IPS-18a (cell line): ENCODE results near the gene LATS2.

Experiments
- H3K27ac ChIP-seq: one replicate; pipeline ENCODE4 v1.5.1; 2013; ENCODE audit warnings: low read length
- H3K27me3 ChIP-seq: one replicate; pipeline ENCODE4 v1.6.1; 2013; ENCODE audit warnings: mild to moderate bottlenecking, low read length; ENCODE audit not compliant: control insufficient read depth, insufficient read depth
- H3K36me3 ChIP-seq: one replicate; pipeline ENCODE4 v1.6.1; 2013; ENCODE audit warnings: low read depth, low read length; ENCODE audit not compliant: control insufficient read depth
- H3K4me1 ChIP-seq: one replicate; pipeline ENCODE4 v1.6.1; 2013; ENCODE audit warnings: low read depth, low read length; ENCODE audit not compliant: control insufficient read depth
- H3K4me3 ChIP-seq: one replicate; pipeline ENCODE4 v1.5.1; 2013; ENCODE audit warnings: low read length
- H3K9ac ChIP-seq: one replicate; pipeline ENCODE4 v1.6.1; 2013; ENCODE audit warnings: mild to moderate bottlenecking, low read length, moderate library complexity
- H3K9me3 ChIP-seq: one replicate; pipeline ENCODE4 v1.6.1; 2013; ENCODE audit warnings: low read depth, low read length; ENCODE audit not compliant: control insufficient read depth

Gene LATS2

GRCh38 chr13:21071924-21072323 is 10.5 kb upstream of the LATS2 start:
- Histone ChIP-seq H3K27me3 (no peaks in the 10 kb centered on the region), H3K4me1 (peaks cover 6% of the 10 kb centered on the region), H3K4me3 (no peak overlapping the region), H3K36me3 (no peaks in the 10 kb centered on the region), H3K9me3 (no peaks in the 10 kb centered on the region), H3K9ac (no peak overlapping the region), H3K27ac (no peak overlapping the region)

DNA sequence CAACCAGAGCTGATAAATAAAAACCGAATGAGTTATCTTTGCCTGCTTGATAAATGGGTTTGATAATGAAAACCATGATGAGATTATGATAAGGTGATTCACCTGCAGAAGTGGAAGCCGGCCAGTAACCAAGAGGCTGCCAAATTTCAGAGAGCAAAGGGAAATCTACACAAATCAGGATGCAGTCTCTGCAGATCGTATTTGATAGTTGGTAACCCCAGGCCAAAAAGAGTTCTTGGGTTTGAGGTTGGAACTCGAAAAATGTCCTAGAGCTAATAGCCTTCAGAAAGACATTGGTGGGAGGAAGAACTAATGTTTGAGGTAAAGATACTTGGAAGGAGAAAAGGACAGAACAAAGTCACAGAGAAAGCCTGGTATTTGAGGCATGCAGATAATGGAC is 9.6 kb upstream of the LATS2 start:
- Histone ChIP-seq H3K27me3 (no peaks in the 10 kb centered on the region), H3K4me3 (no peak overlapping the region), H3K9me3 (no peaks in the 10 kb centered on the region), H3K9ac (no peak overlapping the region), H3K27ac (no peak overlapping the region), H3K4me1 (peaks cover 6% of the 10 kb centered on the region), H3K36me3 (no peaks in the 10 kb centered on the region)

DNA sequence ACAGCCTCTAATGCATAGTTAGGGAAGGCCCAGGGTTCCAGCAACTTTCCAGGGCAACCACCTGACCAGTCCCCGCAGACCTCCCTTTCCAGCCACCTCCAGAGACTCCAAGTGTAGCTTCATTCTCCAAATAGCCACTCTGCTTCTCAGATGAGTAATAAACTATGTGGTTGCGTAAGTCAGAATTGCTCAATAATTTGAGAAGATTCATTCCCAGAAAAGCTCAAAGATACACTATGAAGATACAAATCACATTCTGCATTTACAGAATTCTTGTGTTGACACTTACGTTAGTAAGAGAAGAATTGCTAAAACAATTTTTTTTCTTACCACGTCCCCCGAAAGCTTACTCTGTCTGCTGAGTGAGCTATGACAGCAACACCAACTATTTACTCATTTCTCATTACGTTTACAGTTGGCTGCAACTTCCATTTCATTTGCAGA is 8.2 kb upstream of the LATS2 start:
- Histone ChIP-seq H3K4me1 (no peaks in the 10 kb centered on the region), H3K27ac (peak overlapping the region; percentile 39), H3K9me3 (no peaks in the 10 kb centered on the region), H3K4me3 (no peak overlapping the region), H3K27me3 (no peaks in the 10 kb centered on the region), H3K36me3 (no peaks in the 10 kb centered on the region), H3K9ac (peak overlapping the region; percentile 9)

DNA sequence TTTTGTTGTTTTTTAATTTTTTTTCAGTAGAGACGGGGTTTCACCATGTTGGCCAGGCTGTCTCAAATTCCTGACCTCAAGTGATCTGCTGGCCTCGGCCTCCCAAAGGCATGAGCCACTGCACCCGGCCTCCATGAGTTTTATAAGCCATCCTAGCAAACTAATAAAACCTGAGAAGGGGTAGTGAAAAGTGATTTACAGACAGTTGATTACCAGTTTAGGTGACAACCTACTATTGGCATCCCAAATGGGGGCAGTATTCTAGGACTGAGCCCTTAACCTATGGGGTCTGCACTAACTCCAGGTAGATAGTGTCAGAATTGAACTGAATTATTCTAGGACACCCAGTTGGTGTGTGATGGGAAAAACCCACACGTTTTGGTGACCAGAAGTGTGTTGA is 6.5 kb upstream of the LATS2 start:
- Histone ChIP-seq H3K9ac (no peak overlapping the region), H3K9me3 (no peaks in the 10 kb centered on the region), H3K27me3 (no peaks in the 10 kb centered on the region), H3K36me3 (no peaks in the 10 kb centered on the region), H3K4me1 (no peaks in the 10 kb centered on the region), H3K27ac (no peak overlapping the region), H3K4me3 (no peak overlapping the region)

- no peaks in the 10 kb centered on the region for H3K36me3 ChIP-seq
- H3K9me3 ChIP-seq: no peaks in the 10 kb centered on the region
- peaks cover 1% of the 10 kb centered on the region for H3K4me1 ChIP-seq
- H3K27ac ChIP-seq: no peak overlapping the region
- no peaks in the 10 kb centered on the region for H3K27me3 ChIP-seq
- H3K4me3 ChIP-seq: no peak overlapping the region
- H3K9ac ChIP-seq: no peak overlapping the region
These were observed 5.6 kb upstream of the LATS2 start for GRCh38 chr13:21066946-21067345.

GRCh38 chr13:21065686-21066085 is 4.3 kb upstream of the LATS2 start:
- Histone ChIP-seq H3K4me3 (no peak overlapping the region), H3K9ac (no peak overlapping the region), H3K27me3 (no peaks in the 10 kb centered on the region), H3K27ac (no peak overlapping the region), H3K9me3 (no peaks in the 10 kb centered on the region), H3K4me1 (peaks cover 6% of the 10 kb centered on the region), H3K36me3 (no peaks in the 10 kb centered on the region)

DNA sequence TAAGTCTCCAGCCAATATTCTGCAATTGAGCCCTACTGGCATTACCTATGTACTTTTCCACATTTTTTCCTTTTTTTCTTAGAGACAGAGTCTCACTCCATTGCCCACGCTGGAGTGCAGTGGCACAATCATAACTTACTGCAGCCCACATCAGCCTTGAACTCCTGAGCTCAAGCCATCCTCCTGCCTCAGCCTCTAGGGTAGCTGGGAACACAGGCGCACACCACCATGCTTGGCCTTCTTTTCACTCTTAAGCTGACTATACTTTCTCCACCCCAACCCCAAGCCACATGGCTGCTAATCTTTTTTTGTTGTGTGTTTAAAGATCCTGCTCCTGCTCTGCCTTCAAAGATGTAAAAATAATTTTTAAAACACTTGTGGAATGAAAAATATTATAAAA is 1.6 kb upstream of the LATS2 start:
- peaks cover 12% of the 10 kb centered on the region for H3K4me1 ChIP-seq
- no peak overlapping the region for H3K27ac ChIP-seq
- no peak overlapping the region for H3K9ac ChIP-seq
- H3K9me3 ChIP-seq: no peaks in the 10 kb centered on the region
- peaks cover 8% of the 10 kb centered on the region for H3K27me3 ChIP-seq
- H3K4me3 ChIP-seq: no peak overlapping the region
- no peaks in the 10 kb centered on the region for H3K36me3 ChIP-seq

DNA sequence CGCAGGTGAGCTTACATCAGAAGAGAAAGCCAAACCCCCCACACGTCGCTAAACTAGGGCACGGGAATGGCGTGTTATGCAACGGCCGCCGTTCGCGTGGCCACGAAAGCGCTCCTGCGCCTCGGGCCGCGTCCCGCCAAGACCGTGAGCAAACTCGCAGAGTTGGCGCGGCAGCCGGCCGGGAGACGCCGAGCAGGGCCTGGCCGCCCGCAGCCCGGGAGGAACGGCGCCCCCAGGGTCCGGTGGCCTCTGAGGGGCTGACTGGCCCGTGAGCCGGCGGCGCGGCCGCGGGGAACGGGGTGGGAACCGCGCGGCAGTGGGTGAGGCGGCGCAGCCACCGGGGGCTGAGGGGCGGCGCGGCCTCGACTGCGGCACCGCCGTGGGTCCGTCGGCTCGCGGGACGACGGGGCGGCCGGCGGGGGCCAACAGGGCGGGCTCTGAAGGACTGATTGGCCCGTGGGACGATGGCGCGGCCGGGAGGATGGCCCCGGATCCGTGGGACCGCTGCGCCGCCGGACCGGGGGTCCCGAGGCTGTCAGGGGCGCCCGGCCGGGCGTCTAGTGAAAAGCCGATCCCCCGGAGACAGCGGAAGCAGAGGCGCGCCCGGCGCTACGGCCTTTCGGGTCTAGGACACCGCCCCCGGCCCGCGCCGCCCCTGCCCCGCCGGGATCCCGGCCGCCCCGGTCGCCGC is 903 bp downstream of the LATS2 start:
- Histone ChIP-seq H3K4me1 (peaks cover 19% of the 10 kb centered on the region), H3K9ac (peak overlapping the region; percentile 87), H3K4me3 (peak overlapping the region; percentile 86), H3K27ac (no peak overlapping the region), H3K36me3 (no peaks in the 10 kb centered on the region), H3K9me3 (no peaks in the 10 kb centered on the region), H3K27me3 (peaks cover 8% of the 10 kb centered on the region)

DNA sequence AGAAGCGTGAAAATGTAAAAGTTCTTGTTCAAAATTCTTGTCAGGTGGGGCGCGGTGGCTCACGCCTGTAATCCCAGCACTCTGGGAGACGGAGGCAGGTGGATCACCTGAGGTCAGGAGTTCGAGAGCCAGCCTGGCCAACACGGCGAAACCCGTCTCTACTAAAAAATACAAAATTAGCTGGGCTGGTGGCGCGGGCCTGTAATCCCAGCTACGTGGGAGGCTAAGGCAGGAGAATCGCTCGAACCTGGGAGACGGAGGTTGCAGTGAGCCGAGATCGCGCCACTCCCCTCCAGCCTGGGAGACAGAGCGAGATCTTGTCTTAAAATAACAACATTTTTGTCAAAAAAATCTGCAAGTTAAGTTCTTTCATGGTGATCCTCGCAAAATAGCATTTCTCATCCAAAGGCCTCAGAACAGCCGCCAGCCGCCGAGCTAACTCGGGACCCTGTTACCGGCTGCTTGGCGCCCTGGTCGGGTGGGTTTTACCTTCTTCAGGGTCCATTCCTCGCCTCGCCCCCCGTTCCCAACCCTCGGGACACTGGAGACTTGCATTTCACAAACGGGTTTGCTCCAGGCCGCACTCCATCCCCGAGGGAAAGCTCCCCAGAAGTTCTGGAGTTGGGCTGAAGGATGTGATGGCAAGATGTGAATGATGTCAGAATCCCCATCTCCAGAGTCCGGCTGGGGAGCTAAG is 1.6 kb downstream of the LATS2 start:
- Histone ChIP-seq H3K9me3 (no peaks in the 10 kb centered on the region), H3K9ac (peak overlapping the region; percentile 87), H3K4me1 (peaks cover 19% of the 10 kb centered on the region), H3K36me3 (no peaks in the 10 kb centered on the region), H3K27me3 (peaks cover 8% of the 10 kb centered on the region), H3K27ac (no peak overlapping the region), H3K4me3 (peak overlapping the region; percentile 86)

- H3K36me3 ChIP-seq: no peaks in the 10 kb centered on the region
- H3K4me3 ChIP-seq: no peak overlapping the region
- H3K9ac ChIP-seq: no peak overlapping the region
- no peaks in the 10 kb centered on the region for H3K9me3 ChIP-seq
- peaks cover 8% of the 10 kb centered on the region for H3K27me3 ChIP-seq
- H3K27ac ChIP-seq: no peak overlapping the region
- H3K4me1 ChIP-seq: peaks cover 19% of the 10 kb centered on the region
These were observed 3.0 kb downstream of the LATS2 start for GRCh38 chr13:21058361-21058760.

- Histone ChIP-seq H3K9ac (no peak overlapping the region), H3K4me3 (no peak overlapping the region), H3K4me1 (peaks cover 13% of the 10 kb centered on the region), H3K27ac (no peak overlapping the region), H3K9me3 (no peaks in the 10 kb centered on the region), H3K36me3 (no peaks in the 10 kb centered on the region), H3K27me3 (peaks cover 8% of the 10 kb centered on the region)
These were observed 5.8 kb downstream of the LATS2 start for GRCh38 chr13:21055511-21056045.

DNA sequence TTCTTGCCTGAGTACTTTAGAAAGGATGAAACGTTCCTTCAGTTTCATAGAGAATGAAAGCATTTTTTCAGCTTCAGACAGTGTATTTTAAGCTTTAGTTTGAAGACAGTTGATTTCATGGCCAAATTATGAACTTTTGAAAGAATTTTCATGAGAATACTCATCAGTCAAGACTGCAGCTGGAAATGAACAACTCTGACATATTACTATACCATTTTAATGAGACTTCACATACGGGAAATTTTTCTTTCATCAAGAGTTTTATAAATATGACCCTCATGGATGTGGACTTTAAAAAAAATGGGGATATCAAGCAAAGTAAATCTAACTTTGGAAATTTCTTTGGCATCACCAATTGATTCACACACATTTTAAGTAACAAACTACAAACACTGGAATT is 6.4 kb downstream of the LATS2 start:
- Histone ChIP-seq H3K27me3 (peaks cover 6% of the 10 kb centered on the region), H3K27ac (no peak overlapping the region), H3K36me3 (no peaks in the 10 kb centered on the region), H3K4me1 (peaks cover 13% of the 10 kb centered on the region), H3K4me3 (no peak overlapping the region), H3K9ac (no peak overlapping the region), H3K9me3 (no peaks in the 10 kb centered on the region)
